ENCODE measurements around the gene VSIG4. TPM values are rescaled to one million over a fixed set of nuclear protein-coding genes. Genes with fewer than 3 reads are reported as not detected.

VSIG4 gene
- total RNA-seq, 1 donor from 2014 or later, result not detected

DNA sequence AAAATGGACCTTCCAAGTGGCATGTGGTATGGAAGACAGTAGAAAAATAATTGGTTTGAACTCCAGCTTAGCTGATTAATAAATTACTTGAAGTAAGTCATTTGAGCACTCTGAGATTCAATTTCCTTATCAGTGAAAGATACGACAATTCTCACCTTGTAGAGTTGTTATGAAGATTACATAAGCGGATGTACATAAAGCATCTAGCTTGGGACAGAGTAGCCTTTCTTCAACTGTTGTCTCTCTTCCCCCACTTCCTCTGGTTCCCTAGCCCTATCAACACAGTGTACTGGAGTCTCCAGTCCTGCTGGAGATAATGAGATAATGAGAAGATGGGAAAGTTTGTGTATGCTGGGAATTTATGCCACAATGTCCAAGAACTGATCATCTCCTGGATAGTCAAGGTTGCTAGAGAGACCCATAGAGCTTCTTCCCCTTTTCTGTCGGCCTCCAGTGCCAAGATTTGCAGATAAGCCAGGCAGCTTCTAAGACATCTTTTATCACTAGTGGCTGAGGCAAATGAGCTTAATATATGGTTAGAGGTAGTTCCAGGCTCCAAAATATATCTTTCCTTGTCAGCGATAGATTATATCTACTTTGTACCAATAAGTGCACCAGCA, 33.9 kb downstream of the VSIG4 start:
- no peak for DNase-seq (ENCODE audit: low read depth, low spot score)

DNA sequence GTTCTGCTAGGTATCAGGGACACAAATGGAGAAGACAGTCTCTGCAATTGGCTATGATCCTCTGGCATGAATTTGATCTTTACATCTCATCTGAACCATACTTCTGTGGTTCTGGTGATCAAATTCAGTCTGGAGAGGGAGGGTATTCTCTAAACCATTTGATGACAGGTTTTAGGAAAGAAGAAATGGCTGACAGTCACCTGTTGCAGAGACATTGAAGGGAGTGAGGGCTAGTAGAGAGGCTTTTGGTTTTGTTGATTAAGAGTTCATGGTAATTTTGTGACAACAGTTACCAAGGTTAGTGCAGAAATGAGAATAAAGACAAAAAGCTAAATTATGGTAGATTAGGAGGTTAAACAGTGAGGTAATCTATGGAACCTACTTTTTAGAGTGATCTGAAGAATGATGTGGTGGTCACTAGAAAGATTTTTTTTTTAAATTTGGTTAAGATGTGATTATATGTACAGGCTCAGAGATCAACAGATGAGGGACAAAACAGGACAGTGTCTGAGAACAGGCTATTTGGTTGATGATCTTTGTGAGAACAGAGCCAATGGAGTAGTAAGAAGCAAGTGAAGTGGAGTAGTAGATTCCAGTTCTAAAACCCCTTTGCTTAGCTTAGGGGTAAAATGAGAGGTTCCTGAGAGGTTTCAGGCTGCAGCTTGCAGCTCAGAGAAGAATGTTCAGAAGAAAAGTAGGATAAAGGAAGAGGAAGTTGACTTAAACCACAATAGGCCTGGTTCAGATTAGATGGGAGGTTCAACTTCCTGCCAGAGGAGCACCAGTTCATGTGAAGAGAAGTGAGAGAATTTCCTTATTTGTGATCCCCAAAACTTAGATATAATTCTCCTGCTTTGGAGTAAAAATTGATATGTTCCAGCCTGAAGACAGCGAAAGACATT, 34.7 kb downstream of the VSIG4 start:
- no peak overlapping the region for H3K4me3 Mint-ChIP-seq
- peaks cover 10% of the 10 kb centered on the region for H3K9me3 Mint-ChIP-seq
- TF ChIP-seq CTCF (conservative IDR thresholded peaks at IDR 0.05), result no peak
- H3K36me3 Mint-ChIP-seq (ENCODE audit: low read depth), result no peaks in the 10 kb centered on the region
- H3K4me1 Mint-ChIP-seq, result peaks cover 9% of the 10 kb centered on the region
- H3K27me3 Mint-ChIP-seq (ENCODE audit: low read depth), result no peaks in the 10 kb centered on the region
- no peak for DNase-seq (ENCODE audit: low read depth, low spot score)
- H3K27ac Mint-ChIP-seq (ENCODE audit: unreplicated experiment), result no peak overlapping the region

More for the DNA sequence above, 33.9 kb downstream of the VSIG4 start:
- H3K4me1 Mint-ChIP-seq, result peaks cover 5% of the 10 kb centered on the region
- no peaks in the 10 kb centered on the region for H3K27me3 Mint-ChIP-seq (ENCODE audit: low read depth)
- peaks cover 10% of the 10 kb centered on the region for H3K9me3 Mint-ChIP-seq
- no peak overlapping the region for H3K27ac Mint-ChIP-seq (ENCODE audit: unreplicated experiment)
- H3K4me3 Mint-ChIP-seq, result no peak overlapping the region
- H3K36me3 Mint-ChIP-seq (ENCODE audit: low read depth), result no peaks in the 10 kb centered on the region
- no peak for TF ChIP-seq CTCF (conservative IDR thresholded peaks at IDR 0.05)

GRCh38 chrX:66002824-66003680, 36.8 kb downstream of the VSIG4 start:
- H3K27ac Mint-ChIP-seq (ENCODE audit: unreplicated experiment), result no peak overlapping the region
- peaks cover 11% of the 10 kb centered on the region for H3K9me3 Mint-ChIP-seq
- H3K36me3 Mint-ChIP-seq (ENCODE audit: low read depth), result no peaks in the 10 kb centered on the region
- DNase-seq (ENCODE audit: low read depth, low spot score), result no peak
- peaks cover 9% of the 10 kb centered on the region for H3K4me1 Mint-ChIP-seq
- no peaks in the 10 kb centered on the region for H3K27me3 Mint-ChIP-seq (ENCODE audit: low read depth)
- no peak for TF ChIP-seq CTCF (conservative IDR thresholded peaks at IDR 0.05)
- no peak overlapping the region for H3K4me3 Mint-ChIP-seq

DNA sequence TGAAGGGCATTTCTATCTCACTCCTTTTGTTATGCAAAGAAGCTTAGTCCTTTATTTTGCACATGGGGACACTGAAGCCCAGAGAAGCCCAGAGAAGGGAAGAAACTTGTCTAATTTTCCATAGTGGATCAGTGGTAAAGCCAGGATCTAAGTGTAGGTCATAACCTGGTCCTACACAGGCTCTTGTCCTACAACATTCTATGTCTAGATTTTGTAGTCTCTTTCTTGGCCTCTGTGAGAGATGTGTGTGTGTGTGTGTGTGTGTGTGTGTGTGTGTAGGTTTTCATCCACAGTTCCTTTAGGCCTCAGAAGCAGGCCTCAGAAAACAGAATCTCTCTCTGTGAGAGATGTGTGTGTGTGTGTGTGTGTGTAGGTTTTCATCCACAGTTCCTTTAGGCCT, 38.3 kb downstream of the VSIG4 start:
- no peaks in the 10 kb centered on the region for H3K36me3 Mint-ChIP-seq (ENCODE audit: low read depth)
- no peaks in the 10 kb centered on the region for H3K27me3 Mint-ChIP-seq (ENCODE audit: low read depth)
- no peak for TF ChIP-seq CTCF (conservative IDR thresholded peaks at IDR 0.05)
- no peak for DNase-seq (ENCODE audit: low read depth, low spot score)
- peaks cover 11% of the 10 kb centered on the region for H3K9me3 Mint-ChIP-seq
- H3K4me3 Mint-ChIP-seq, result no peak overlapping the region
- H3K4me1 Mint-ChIP-seq, result peaks cover 9% of the 10 kb centered on the region
- H3K27ac Mint-ChIP-seq (ENCODE audit: unreplicated experiment), result no peak overlapping the region

DNA sequence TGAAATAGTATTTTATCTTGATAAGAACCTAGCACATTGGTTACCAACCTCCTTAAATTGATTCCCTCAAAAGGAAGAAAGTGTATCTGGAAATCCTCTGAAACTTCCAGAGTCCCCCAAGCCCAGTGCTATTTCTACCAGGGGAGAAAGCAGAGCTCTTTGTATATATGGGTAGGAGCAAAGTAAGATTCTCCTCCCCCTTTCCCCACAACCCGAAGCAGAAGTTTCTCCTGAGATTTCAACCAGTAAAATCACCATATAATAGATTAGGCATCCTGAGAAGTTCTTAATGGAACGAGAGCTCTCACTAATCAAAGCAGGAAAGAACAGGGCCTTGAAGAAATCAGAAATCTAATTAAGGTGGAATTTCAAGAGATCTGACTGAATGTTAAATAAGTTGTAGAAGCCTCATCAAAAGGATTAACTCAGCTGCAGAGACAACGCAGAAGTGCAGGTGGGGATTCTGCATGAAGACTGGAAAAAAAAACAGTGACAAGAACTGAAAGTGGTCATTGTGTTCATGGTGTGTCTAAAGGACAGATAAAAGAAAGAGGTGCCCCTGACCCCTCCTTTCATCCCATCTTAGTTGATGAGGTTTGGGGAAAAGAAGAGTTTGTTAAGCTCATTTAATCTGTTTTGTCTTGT, 39.1 kb downstream of the VSIG4 start:
- no peak for TF ChIP-seq CTCF (conservative IDR thresholded peaks at IDR 0.05)
- H3K27ac Mint-ChIP-seq (ENCODE audit: unreplicated experiment), result no peak overlapping the region

More for the DNA sequence above, 39.1 kb downstream of the VSIG4 start:
- no peaks in the 10 kb centered on the region for H3K27me3 Mint-ChIP-seq (ENCODE audit: low read depth)
- H3K36me3 Mint-ChIP-seq (ENCODE audit: low read depth), result no peaks in the 10 kb centered on the region
- no peak overlapping the region for H3K4me3 Mint-ChIP-seq
- peaks cover 11% of the 10 kb centered on the region for H3K9me3 Mint-ChIP-seq
- H3K4me1 Mint-ChIP-seq, result peaks cover 9% of the 10 kb centered on the region
- DNase-seq (ENCODE audit: low read depth, low spot score), result no peak

Data from neural crest cell (in vitro differentiated cells).